SK-N-SH (cell line): ENCODE data around the gene PIGP. TPM values are rescaled to one million over a fixed set of nuclear protein-coding genes. Genes with fewer than 3 reads are reported as not detected.

Experiments
- CTCF ChIA-PET: fragments of 300-600, 350-600 bp; formaldehyde crosslinking; extraction: SDS; loops from one replicate; lab custom pipeline; 2021; lab: Yijun Ruan, JAX
- POLR2A ChIA-PET: fragments of 350-600 bp; sonication (Branson Sonifier 250); formaldehyde crosslinking; extraction: SDS; loops from one replicate; lab custom pipeline; 2020; ENCODE audit warnings: antibody characterized with exemption, inconsistent platforms; lab: Yijun Ruan, JAX
- DNase-seq: peaks from one replicate; pipeline ENCODE4 v3.0.0; 2012
- H2AFZ ChIP-seq: fragments of 200-600 bp; sonication (generic); 2 replicates; pipeline ENCODE4 v1.8.1; 2016; ENCODE audit warnings: antibody characterized with exemption, mild to moderate bottlenecking, low read depth
- H3F3A ChIP-seq: fragments of 200-600 bp; sonication (generic); replicated peaks from 2 replicates; pipeline ENCODE3; 2016; ENCODE audit warnings: antibody characterized with exemption, mild to moderate bottlenecking; ENCODE audit not compliant: insufficient read depth
- H3K27ac ChIP-seq, 2 experiments: fragments of 200-500 bp in 1 of 2; fragments of 200-600 bp in 1 of 2; sonication (Bioruptor generic) in 1 of 2; sonication (generic), shearing (Covaris generic) in 1 of 2; 2 replicates each; pipeline versions ENCODE4 v1.5.1 to v1.6.1; 2014 to 2016; ENCODE audit warnings: low read depth in 2 of 2, inconsistent platforms in 1 of 2, low read length in 1 of 2, mild to moderate bottlenecking in 1 of 2, mixed read lengths in 1 of 2
- H3K27me3 ChIP-seq: fragments of 200-600 bp; sonication (generic), shearing (Covaris generic); 2 replicates; pipeline ENCODE4 v1.6.1; 2016; ENCODE audit warnings: mixed run types; ENCODE audit not compliant: insufficient read depth
- H3K36me3 ChIP-seq, 2 experiments: fragments of 200-500 bp in 1 of 2; fragments of 200-600 bp in 1 of 2; sonication (Bioruptor generic) in 1 of 2; sonication (generic) in 1 of 2; replicated peaks in 1 of 2; 2 replicates each; pipeline versions ENCODE3 to v1.5.1; 2014 to 2016; ENCODE audit warnings: low read length in 1 of 2, mild to moderate bottlenecking in 1 of 2; ENCODE audit not compliant: insufficient read depth in 2 of 2, control insufficient read depth in 1 of 2
- H3K4me1 ChIP-seq, 2 experiments: fragments of 200-500 bp in 1 of 2; fragments of 200-600 bp in 1 of 2; sonication (Bioruptor generic) in 1 of 2; sonication (generic), shearing (Covaris generic) in 1 of 2; 2 replicates each; pipeline versions ENCODE4 v1.5.1 to v1.6.1; 2014 to 2016; ENCODE audit warnings: low read depth in 1 of 2, low read length in 1 of 2, mixed run types in 1 of 2; ENCODE audit not compliant: insufficient read depth in 2 of 2, control insufficient read depth in 1 of 2
- H3K4me2 ChIP-seq: fragments of 200-600 bp; sonication (generic), shearing (Covaris generic); 2 replicates; pipeline ENCODE4 v1.6.1; 2017; ENCODE audit warnings: mixed run types
- H3K4me3 ChIP-seq, 2 experiments: fragments of 200-500 bp in 1 of 2; fragments of 200-600 bp in 1 of 2; sonication (Bioruptor generic) in 1 of 2; sonication (generic), shearing (Covaris generic) in 1 of 2; 2 replicates each; pipeline versions ENCODE4 v1.5.1 to v1.8.1; 2014 to 2016; ENCODE audit warnings: low read depth in 2 of 2, inconsistent platforms in 1 of 2, low read length in 1 of 2, mild to moderate bottlenecking in 1 of 2, mixed read lengths in 1 of 2, moderate library complexity in 1 of 2
- H3K79me2 ChIP-seq: fragments of 200-600 bp; sonication (generic); 2 replicates; pipeline ENCODE4 v1.8.1; 2017; ENCODE audit warnings: mild to moderate bottlenecking; ENCODE audit not compliant: insufficient read depth
- H3K9ac ChIP-seq: fragments of 200-600 bp; sonication (generic); 2 replicates; pipeline ENCODE4 v1.6.1; 2017; ENCODE audit warnings: mixed run types
- H3K9me2 ChIP-seq: fragments of 200-600 bp; sonication (generic); 2 replicates; pipeline ENCODE4 v1.6.1; 2017; ENCODE audit warnings: mixed run types
- H3K9me3 ChIP-seq: fragments of 200-600 bp; sonication (generic); 2 replicates; pipeline ENCODE4 v1.6.1; 2017; ENCODE audit warnings: mixed run types, mild to moderate bottlenecking, moderate library complexity
- H4K20me1 ChIP-seq: fragments of 200-600 bp; sonication (generic); 2 replicates; pipeline ENCODE4 v1.6.1; 2017; ENCODE audit warnings: mild to moderate bottlenecking, mixed run types; ENCODE audit not compliant: insufficient read depth
- CHD2 ChIP-seq: fragments of 150-350 bp; IDR thresholded peaks from 2 replicates; pipeline ENCODE4 v1.6.1; 2018; ENCODE audit warnings: low read length; ENCODE audit not compliant: partially characterized antibody
- CTCF ChIP-seq: fragments of 200-600 bp; sonication (generic); IDR thresholded peaks from 2 replicates; pipeline ENCODE4 v1.6.1; 2017; ENCODE audit warnings: antibody characterized with exemption, mild to moderate bottlenecking, moderate library complexity
- ELF1 ChIP-seq: IDR thresholded peaks from 2 replicates; pipeline ENCODE4 v1.4.0; 2012
- EZH2phosphoT487 ChIP-seq: fragments of 200-600 bp; sonication (generic); IDR thresholded peaks from 2 replicates; pipeline ENCODE4 v1.6.1; 2017; ENCODE audit warnings: low read depth, mixed run types, mild to moderate bottlenecking, antibody characterized with exemption, moderate library complexity, borderline replicate concordance
- FOSL2 ChIP-seq: IDR thresholded peaks from 2 replicates; pipeline ENCODE4 v1.4.0; 2012; ENCODE audit warnings: low read depth, mild to moderate bottlenecking, moderate library complexity, borderline replicate concordance
- FOXM1 ChIP-seq: IDR thresholded peaks from 2 replicates; pipeline ENCODE4 v1.4.0; 2012; ENCODE audit warnings: low read depth, mild to moderate bottlenecking
- GABPA ChIP-seq: IDR thresholded peaks from 2 replicates; pipeline ENCODE4 v1.4.0; 2012; ENCODE audit warnings: low read depth, mild to moderate bottlenecking
- JUND ChIP-seq: IDR thresholded peaks from 2 replicates; pipeline ENCODE4 v1.4.0; 2012
- MEF2A ChIP-seq: IDR thresholded peaks from 2 replicates; pipeline ENCODE4 v1.4.0; 2012; ENCODE audit warnings: low read depth, borderline replicate concordance
- MXI1 ChIP-seq: IDR thresholded peaks from 2 replicates; pipeline ENCODE4 v1.6.1; 2012; ENCODE audit warnings: mild to moderate bottlenecking, low read depth, low read length, improper control_type of control experiment
- NFIC ChIP-seq: IDR thresholded peaks from 2 replicates; pipeline ENCODE4 v1.4.0; 2012; ENCODE audit warnings: borderline replicate concordance
- NRF1 ChIP-seq: IDR thresholded peaks from 2 replicates; pipeline ENCODE4 v1.6.1; 2012; ENCODE audit warnings: low read depth, mild to moderate bottlenecking, low read length
- PBX3 ChIP-seq: IDR thresholded peaks from 2 replicates; pipeline ENCODE4; 2012
- POLR2AphosphoS5 ChIP-seq: IDR thresholded peaks from 2 replicates; pipeline ENCODE4 v1.6.1; 2012; ENCODE audit warnings: low read depth, low read length
- RCOR1 ChIP-seq: fragments of 150-350 bp; IDR thresholded peaks from 2 replicates; pipeline ENCODE4 v1.6.1; 2017; ENCODE audit warnings: antibody characterized with exemption, low read length
- REST ChIP-seq: IDR thresholded peaks from 2 replicates; pipeline ENCODE4 v1.6.1; 2012; ENCODE audit warnings: mild to moderate bottlenecking, low read depth, low read length, moderate library complexity
- RFX5 ChIP-seq: IDR thresholded peaks from 2 replicates; pipeline ENCODE4 v1.6.1; 2012; ENCODE audit warnings: mild to moderate bottlenecking, improper control_type of control experiment, low read length
- TCF12 ChIP-seq: IDR thresholded peaks from 2 replicates; pipeline ENCODE4 v1.4.0; 2012
- TEAD4 ChIP-seq: IDR thresholded peaks from 2 replicates; pipeline ENCODE4 v1.4.0; 2012; ENCODE audit warnings: mild to moderate bottlenecking, borderline replicate concordance; ENCODE audit not compliant: insufficient read depth
- ZBTB33 ChIP-seq: IDR thresholded peaks from 2 replicates; pipeline ENCODE4 v1.4.0; 2012; ENCODE audit warnings: low read depth, borderline replicate concordance
- WGBS: methylation state at CpG from one replicate; pipeline ENCODE4 v1.1.6; 2017; ENCODE audit warnings: low lambda C conversion rate; 5-methylcytosine and 5-hydroxymethylcytosine counted together
- polyA plus RNA-seq, 3 experiments: library from polyadenylated mRNA; depleted of rRNA; stranded (reverse); fragments of >200 nt; gene quantifications; 2 replicates each; pipeline ENCODE4 v1.2.3, GENCODE V29; 2012

The PIGP gene
- polyA plus RNA-seq, 1 of the 3 experiments (the other 2 are of a cell fraction) = 28.3 TPM

- CTCF ChIA-PET = no interaction called here
These were observed 7.2 kb downstream of the PIGP start for GRCh38 chr21:37065561-37066177.

More at GRCh38 chr21:37065561-37066177, 7.2 kb downstream of the PIGP start:
- Histone ChIP-seq H3K4me1 (peaks cover 2 to 12% of the 10 kb centered on the region in 2 experiments; a peak in 3 of 4 replicates), H3F3A (peaks cover 7% of the 10 kb centered on the region), H3K36me3 (peaks cover 38 to 44% of the 10 kb centered on the region in 2 experiments), H3K9me2 (no peaks in the 10 kb centered on the region), H2AFZ (no peak overlapping the region), H3K4me3 (no peak overlapping the region), H3K9me3 (no peaks in the 10 kb centered on the region)
- POLR2A ChIA-PET = no interaction called here
- TF ChIP-seq FOSL2 (no peak), ELF1 (no peak), POLR2AphosphoS5 (no peak), REST (no peak), RFX5 (no peak), NFIC (no peak), MXI1 (no peak), FOXM1 (no peak), MEF2A (no peak), TEAD4 (no peak), CHD2 (no peak), GABPA (no peak), ZBTB33 (no peak), CTCF (no peak), NRF1 (no peak), TCF12 (no peak), JUND (no peak), PBX3 (no peak), EZH2phosphoT487 (no peak), RCOR1 (no peak)
- TF ChIP-seq, all 33 proteins: peak for 0
- Histone ChIP-seq H3K27me3 (no peaks in the 10 kb centered on the region), H3K79me2 (peaks cover 8% of the 10 kb centered on the region; the same call in 1 of the 2 replicates), H3K9ac (no peak overlapping the region), H3K4me2 (no peak overlapping the region), H4K20me1 (no peaks in the 10 kb centered on the region), H3K27ac (no peak overlapping the region)
- whole genome bisulfite sequencing = 97% methylated on average over 9 of the region's 9 CpGs
- no peak for DNase-seq
